Amniotic epithelial cell (primary cell): ENCODE measurements around the gene PRIMPOL.
A peak's percentile ranks its signal among the peaks of the same experiment; 100 is the strongest.
"Not testable (repeated sequence)": the region's sequence is repeated elsewhere in the genome, so short reads cannot be mapped to it uniquely, and the experiment has no call there.

Experiments
- DNase-seq: peaks from one replicate; pipeline ENCODE4 v3.0.0-alpha.2; 2010; ENCODE audit warnings: low read depth

PRIMPOL gene

DNA sequence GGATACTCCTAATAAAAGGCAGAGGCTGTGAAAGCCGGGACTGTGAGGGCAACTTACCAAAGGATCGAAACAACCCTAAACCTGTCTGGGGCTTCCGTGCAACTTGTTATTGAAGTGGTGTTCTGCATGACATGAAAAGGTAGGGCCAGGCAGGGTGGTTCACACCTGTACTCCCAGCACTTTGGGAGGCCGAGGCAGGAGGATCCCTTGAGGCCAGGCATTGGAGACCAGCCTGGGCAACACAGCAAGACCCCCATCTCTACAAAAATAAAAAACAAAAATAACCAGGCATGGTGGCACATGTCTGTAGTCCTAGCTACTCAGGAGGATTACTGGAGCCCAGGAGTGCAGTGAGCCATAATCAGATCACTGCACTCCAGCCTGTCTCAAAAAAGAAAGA, 12.6 kb upstream of the PRIMPOL start:
- DNase-seq, result no peak

DNA sequence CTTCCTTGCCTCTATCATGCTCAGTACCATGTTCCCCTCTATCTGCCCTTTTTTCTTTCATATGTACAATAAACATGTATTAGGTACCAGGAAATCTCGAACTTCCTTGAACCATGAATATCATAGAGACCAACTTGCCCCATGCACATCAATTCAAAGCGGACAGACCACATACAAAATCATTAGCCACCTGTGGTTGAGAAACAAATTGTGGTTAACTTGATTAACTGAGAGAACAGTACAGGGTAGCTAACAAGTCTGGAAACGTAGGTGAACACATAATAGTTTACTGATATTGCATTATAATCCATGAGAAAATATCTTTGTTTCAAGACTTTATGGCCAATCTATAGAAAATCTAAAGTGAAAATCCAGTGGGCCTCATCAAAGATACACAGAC, 8.5 kb upstream of the PRIMPOL start:
- no peak for DNase-seq

DNA sequence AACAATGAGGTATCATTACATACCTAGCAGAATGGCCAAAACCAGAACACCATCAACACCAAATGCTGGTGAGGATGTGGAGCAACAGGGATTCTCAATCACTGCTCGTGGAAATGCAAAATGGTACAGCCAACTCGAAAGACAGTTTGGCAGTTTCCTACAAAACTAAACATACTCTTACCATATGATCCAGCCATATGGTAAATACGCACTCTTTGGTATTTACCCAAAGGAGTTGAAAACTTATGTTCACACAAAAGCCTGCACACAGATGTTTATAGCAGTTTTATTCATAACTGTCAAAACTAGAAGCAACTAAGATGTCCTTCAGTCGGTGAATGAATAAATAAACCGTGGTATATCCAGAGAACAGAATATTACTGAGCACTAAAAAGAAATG, 8.1 kb upstream of the PRIMPOL start:
- no peak for DNase-seq

DNA sequence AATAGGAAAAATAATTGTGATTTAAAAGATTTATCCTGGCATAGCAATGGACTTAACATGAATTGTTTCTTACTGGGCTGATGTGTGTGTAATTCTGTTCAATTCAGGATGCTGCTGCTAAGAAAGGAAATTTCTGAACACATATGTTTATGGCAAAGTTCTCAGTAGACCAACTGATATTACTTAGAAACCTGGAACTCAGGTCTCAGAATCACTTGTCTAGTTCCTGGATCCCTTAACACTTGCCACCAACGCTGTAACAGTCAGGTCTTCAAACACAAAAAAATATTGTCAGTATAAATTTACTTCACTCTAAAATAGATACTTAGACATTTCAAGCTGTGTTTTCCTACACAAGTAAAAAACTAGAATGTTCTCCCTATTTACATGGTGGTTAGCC, 5.8 kb upstream of the PRIMPOL start:
- no peak for DNase-seq

DNA sequence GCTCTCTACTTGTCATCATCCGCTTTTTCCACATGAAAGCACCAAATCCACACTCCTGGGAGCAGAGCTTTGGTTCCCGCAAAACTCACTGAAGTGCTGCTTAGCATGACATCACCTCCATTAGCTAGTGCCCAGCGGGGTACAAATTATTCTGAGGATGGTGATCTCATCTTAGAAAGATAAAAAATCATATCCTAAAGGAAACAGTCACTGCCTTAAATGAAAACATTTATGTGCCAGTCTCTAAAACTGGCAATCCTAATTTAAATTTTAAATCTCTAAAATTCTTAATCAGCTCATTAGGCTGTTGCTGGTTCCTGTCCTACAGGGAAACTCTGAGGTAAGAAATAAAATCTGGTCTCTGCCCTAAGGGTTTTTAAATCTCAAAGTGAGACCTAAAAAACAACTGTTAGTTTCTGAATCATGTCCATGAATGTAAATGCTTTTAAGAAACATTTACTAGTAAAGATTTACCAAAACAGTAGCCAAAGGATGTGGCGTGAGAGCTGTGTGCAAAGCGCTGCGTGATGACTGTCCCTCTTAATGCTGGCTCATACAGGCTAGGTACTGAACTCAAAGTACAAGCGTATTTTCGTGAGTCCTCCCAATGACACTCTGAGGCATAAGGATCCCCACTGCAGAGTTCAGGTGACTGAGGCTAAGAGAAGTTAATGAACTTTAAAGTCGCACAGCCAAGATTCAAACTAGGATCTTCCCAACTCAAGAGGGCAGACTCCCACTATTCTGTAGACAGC, 4.8 kb upstream of the PRIMPOL start:
- DNase-seq, result peak; percentile 44

DNA sequence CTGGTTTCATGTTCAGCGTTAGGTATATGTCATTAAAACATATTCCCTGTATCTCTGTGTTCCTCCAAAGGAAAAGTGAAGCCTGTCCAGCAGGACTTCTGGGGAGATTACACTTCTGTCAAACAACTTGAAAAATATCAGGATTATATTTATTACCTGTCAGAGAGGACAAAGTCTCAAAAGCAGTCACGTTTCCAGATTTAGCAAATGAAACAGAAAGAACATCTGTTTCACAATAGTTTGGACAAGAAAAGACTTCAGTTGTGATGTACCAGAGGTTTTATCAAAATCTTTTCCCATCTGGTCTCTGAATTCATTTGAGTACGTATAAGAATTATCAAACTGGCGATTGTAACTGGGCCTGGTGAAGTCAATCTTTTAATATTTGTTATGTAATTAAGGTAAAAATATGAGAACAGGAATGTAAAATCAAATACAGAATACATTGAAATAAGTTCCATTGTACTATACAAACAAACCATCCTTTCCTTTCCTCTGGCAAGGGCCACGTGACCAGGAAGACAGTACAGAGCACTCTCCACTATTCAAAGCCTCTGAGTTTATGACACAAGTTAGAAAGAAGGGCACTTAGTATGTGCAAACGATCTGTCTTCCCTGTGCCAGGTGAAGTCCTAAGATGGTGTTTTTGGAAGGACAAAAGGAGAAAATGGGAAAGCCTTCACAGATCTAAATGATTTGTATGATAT, 3.5 kb upstream of the PRIMPOL start:
- DNase-seq, result peak; percentile 37

DNA sequence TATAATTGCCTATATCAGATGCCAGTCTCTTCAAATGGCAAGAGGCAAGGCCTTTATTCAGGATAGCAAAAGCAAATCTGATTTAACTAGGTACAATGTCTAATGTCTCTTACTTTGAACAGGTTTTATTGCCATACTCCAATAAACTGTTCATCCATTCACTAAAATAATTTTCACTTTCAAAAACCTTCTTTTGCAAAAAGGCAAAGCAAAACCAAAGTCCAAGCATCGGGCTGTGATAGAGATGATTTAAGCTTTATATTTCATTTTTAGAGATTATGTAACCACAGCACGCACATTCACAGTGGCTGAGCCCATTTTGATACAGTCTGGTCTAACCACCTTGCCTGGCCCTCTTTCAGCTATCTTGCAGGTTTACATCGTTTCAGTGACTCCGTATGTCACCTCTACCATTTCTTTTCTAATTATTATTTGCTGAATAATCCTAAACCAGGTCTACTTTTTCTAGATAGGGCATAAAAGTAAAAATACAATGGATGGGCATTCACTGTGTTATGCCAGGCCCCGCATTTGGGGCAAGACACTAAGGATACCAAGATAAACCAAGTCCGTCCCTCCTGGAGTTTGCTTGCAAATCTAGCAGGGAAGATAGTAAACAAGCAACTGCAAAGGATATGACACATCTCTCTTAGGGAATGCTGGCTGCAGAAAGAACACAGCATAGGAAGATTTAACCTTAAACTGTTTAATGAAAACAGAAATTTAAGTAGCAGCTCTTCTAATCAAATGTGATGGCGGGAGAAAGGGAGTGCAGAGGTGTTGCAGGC, 2.1 kb upstream of the PRIMPOL start:
- DNase-seq, result peak; percentile 56

DNA sequence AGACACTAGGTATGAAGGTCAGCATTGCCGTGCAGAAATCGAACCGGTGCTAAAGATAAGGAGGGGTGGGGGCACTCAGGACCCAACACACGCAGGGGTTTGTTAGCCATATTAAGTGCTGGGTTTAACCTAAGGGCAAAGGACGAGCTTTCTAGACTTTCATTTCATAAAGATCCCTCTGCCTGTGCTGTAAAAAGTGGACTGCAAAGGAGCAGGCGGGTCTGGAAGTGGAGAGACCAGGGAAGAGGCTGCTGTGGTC, 1.6 kb upstream of the PRIMPOL start:
- DNase-seq, result no peak

DNA sequence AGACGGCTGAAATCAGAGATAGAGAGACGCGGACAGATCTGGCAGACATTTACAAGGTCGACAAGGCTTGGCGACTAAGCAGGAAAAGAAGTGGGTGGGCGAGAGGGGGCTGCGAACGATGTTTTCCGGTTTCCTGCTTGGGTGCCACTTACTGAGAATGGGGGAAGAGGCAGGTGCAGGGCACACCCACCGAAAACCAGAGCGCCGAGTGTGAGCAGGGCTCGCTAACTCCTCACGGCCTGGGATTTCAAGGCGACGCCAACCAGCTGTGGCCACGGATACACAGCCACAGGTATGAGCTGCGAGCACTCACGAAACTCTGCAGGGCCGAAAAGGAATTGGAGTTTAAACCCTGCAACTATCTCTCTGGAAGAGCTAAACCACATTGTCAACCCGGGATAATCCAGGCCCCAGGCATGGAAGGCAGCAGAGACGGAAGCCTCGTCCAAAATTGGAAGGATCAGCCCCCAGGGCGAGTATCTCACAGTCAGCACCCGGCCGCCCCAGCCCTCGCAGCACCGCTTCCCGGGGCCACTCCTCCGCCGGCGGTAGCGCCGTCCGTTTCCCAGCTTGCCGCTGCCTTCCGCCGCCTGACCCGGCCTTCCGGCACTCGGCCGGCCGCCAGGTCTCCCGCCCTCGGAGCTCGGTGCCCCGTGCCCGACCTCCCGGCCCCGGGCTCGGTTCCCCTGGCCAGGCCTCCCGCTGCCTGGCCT, 1.1 kb upstream of the PRIMPOL start:
- DNase-seq, result peak; percentile 38

DNA sequence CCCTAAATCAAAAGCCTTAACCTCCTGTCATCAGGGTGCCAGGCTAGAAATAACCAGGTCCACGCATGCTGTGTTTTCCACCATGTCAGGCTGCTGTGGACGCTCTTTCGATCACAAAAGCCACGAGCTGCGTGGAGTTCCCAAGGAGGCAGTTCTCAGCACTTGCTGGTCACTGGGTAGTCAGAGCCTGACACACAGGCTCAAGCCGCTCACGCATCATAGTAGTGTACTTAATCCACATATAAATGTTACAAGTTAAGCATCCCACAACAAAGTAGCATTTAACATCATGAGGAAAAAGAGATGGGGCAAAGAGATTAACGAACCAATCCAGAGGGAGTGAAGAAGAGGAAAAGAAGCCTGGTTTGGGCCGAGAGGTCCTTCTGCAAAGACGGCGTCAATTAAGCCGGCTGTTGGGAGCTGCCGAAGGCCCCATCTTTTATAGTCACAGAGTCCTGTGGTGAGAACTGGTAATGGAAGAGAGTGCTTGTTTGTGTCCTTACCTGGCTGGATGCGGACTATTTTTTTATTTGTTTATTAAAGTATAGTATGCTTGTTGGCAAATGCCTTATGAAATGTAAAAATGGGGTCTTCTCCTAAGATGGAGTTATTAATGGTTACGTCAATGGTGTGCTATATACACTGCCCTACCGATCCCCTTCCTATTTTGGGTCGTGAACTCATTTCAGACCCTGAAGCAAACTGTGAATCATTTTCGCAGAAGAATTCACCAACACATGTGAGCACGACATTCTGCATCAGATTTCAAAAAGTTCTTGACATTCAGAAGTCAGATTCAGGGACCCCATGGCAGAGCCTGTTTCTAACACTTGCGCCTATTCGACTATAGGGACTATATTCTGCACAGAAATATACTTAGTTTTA, 675 bp downstream of the PRIMPOL start:
- peak; percentile 44 for DNase-seq

DNA sequence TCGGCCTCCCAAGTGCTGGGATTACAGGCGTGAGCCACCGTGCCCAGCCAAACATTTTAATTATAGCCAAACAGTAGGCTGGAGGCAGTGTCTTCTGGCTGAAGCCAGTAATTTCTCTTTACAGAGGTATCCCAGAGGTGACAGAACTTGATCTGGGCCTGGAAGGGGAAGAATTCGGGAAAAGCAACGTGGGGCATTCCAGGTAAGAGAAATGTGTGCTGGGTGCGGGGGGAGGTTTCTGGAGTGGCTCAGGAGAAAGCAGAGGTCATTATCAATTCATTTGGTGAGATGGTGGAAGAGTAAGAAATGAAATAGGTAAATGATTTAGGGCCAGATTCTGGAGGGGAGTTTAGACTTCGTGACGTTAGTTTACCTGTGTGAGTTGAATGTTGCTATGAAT, 2.4 kb downstream of the PRIMPOL start:
- DNase-seq, result no peak

DNA sequence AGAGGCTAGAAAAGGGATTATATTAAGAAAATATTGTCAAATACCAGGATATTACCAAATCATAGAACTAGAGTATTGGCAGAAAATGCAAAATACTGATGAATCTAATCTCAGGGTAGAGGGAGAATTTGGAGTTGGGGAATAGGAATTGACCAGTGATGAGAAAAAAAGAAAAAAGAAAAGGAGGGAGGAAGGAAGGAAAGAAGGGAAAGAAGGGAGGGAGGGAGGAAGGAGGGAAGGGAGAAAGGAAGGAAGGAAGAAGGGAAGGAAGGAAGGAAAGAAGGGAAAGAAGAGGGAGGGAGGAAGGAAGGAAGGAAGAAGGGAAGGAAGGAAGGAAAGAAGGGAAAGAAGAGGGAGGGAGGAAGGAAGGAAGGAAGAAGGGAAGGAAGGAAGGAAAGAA, 3.1 kb downstream of the PRIMPOL start:
- DNase-seq, result not testable (repeated sequence)

DNA sequence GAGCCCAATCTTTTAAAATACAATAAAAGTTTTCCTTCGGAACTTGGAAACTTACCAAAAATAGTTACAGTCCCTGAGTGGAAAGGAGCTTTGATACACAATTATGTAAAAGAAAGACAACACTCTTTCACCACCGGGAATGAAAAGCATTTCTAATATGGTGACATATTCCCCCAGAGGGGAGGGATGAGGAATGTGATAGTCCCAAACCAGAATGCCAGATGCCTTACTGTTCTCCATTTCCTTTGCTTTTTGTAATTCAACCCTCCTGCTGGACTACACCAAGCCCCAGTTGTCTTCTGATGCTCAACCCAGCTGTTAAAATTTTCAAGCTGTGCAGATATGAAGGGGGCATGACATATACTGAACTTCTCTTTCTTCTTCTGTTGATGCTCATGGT, 4.1 kb downstream of the PRIMPOL start:
- no peak for DNase-seq

DNA sequence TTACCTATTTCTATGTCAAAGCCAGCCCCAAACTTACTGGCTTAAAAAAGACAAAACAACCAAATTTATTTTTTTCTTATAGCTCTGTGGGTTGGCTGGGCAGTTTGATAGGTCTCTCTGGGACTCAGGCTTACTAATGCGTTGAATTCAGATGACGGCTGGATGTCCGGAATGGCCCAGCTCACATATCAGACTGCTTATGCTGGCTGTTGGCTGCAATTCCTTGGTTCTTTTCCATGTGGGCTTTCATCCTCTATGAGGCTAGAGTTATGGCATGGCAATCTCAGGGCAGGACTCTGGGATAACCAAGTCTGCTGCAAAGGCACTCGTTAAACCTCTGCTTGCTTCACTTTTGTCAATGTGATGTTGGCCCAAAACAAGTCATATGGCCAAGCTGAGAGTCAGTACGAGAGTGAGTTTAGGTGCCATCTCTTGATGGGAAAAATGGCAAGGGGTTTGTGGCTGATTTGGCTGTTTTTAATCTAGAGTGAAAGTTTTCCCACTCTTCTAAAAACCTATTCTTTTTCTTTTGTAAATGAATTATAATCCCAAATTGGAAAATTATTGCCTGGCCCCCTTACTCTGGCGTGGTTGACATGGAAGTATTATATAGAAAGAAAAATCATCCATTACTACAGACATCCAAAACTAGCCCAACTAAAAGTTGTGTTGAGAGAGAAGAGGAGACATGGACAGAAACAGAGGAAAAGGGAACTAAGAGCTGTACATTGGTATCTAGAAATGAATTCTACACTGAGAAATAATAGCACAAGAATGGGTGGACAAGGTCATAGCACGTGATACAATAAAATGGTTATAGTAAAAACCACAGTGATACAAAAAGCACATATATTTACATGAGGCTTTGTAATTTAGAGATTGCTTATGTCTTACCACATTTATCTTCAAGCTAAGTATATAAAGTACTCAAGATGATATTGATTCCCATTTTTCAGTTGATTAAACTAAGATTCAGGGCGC, 6.6 kb downstream of the PRIMPOL start:
- no peak for DNase-seq

DNA sequence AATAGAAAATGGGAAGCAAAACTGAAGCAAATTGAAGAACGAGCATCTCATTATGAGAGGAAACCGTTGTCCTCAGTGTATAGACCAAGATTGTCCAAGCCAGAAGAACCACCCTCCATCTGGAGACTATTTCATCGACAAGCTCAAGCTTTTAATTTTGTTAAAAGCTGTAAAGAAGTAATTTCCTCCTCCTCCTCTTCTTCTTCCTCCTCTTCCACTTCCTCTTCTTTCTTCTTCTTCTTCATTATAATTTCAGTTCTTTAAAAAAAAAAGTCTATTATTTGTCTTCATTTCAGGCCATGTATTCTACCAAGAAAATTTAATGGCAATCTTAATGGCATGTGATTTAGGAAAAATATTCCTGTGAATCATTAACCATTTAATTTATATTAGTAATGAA, 7.6 kb downstream of the PRIMPOL start:
- DNase-seq, result no peak

DNA sequence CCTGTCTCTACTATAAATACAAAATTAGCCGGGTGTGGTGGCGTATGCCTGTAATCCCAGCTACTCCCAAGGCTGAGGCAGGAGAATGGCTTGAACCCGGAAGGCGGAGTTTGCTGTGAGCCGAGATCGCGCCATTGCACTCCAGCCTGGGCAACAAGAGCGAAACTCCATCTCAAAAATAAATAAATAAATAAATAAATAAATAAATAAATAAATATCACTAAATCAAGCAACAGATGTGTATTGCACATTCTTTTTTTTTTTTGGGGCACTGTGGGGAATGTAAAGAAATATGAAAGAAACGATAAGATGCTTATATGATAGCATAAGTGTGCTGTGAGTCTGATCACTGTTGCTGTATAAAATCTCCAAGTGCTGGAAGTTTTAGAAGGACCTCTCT, 8.3 kb downstream of the PRIMPOL start:
- not testable (repeated sequence) for DNase-seq

DNA sequence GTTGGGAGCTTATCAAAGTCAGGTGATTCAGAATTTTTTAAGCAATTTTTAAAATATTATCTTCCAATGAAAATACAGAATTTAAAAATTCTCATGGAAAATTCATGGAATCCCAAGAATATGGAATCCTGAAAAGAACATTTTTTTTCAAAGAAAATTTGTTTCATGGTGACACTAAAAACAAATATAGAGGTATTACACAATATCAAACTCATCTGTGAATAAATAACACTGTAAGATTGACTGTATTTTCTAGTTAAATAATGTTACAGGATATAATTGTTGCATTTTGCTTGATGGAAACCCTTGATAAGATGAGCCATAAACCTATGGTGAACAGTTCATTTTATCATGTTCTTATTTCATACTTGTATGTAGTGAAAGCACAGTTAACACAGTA, 11.4 kb downstream of the PRIMPOL start:
- no peak for DNase-seq

DNA sequence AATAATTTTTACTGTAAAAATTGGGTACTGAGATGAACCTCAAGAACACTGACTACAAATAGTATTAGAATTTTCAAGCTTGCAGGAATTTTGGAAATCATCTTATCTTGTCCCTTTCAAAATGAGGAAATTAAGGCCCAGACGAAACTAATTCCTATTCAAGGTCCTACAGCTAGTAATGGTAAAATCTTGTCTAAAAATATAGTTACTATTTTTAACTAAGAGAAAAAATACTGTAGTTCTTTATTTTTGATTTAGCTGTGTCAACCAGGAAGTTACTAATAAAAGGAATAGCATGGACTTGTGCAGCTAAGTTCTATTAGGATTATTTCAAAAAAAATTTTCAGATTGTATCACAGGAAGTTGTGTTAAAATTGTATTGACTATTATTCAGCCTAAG, 12.7 kb downstream of the PRIMPOL start:
- DNase-seq, result no peak

DNA sequence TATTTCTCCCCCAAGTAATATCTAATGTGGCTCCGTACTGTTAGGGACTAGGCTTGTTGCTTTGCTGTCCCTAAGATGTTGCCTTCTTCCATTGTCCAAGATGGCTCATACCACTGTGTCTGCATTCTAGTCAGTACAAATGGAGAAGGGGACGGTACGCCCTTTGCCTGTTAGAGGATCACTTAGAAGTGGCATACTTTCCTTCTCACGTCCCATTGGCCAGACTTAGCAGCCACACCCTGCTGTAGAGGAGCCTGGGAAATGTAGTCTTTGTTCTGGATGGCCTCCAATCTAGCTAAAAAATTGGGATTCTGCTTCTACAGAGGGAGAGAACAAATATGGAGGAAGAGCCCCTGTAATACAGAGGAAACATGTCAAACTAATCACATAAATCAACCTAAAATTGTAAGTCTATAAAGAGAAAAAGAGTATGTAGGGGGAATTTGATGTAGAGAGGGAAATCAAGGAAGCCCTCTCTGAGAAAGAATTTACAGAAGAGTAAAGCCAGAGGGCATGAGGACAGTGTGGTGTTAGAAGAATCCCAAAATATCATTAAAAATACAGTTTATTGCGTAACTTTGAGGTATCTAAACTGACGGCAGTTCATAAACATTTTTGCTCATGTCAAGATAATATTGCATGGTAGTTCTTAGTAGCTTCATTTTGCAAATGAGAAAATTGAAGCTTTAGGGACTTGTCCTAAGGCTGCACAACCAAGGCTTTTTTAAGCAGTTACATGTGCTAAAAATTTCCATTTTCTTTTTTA, 15.1 kb downstream of the PRIMPOL start:
- DNase-seq, result peak; percentile 56

DNA sequence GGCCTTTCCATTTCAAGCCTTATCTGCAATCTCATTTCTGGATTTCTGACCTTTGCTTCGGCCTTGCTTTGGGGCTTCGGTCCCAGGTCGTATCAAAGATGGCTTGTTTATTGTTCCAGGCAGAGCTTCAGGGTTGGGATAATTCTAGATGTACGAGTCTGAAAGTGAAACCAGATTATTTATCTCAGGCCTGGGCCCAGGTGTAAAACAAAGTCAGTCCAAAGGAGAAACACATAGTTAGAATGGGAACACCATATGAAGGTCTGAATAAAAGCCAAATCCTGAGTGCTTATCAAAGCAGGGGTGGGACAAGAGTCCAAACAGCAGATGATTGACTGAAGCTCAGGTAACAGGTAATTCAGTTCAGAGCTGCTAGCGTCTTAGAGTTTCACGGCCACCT, 17.1 kb downstream of the PRIMPOL start:
- no peak for DNase-seq
